Upper lobe of left lung (tissue), 6 donors: ENCODE data around the gene DNTTIP2. TPM values are rescaled to one million over a fixed set of nuclear protein-coding genes. Genes with fewer than 3 reads are reported as not detected.

Source experiments
- ATAC-seq, 2 donors: fragments of 200-7000 bp; cut with Tn5 transposase; one replicate each; pipeline ENCODE4 v1.9.1; 2022; ENCODE audit warnings: mild to moderate bottlenecking in 2 of 2, moderate library complexity in 2 of 2; ENCODE audit not compliant: low FRiP score in 2 of 2
- DNase-seq, 2 donors: peaks; one replicate each; pipeline ENCODE4 v3.0.0-alpha.2; 2019 to 2020
- H3K27ac ChIP-seq, 4 donors: fragments of 200-600 bp; sonication (generic); one replicate each; pipeline ENCODE4 v1.5.1; 2016 to 2019
- H3K27me3 ChIP-seq, 4 donors: fragments of 200-600 bp; sonication (generic); one replicate each; pipeline ENCODE4 v1.5.1; 2017 to 2019
- H3K36me3 ChIP-seq, 4 donors: fragments of 200-600 bp; sonication (generic); one replicate each; pipeline ENCODE4 v1.5.1; 2016 to 2019
- H3K4me1 ChIP-seq, 4 donors: fragments of 200-600 bp; sonication (generic); one replicate each; pipeline ENCODE4 v1.5.1; 2018 to 2019
- H3K4me3 ChIP-seq, 4 donors: fragments of 200-600 bp; sonication (generic); one replicate each; pipeline ENCODE4 v1.5.1; 2017 to 2019; ENCODE audit warnings: mild to moderate bottlenecking in 2 of 4, moderate library complexity in 1 of 4
- H3K9me3 ChIP-seq, 4 donors: fragments of 200-600 bp; sonication (generic); one replicate each; pipeline ENCODE4 v1.5.1; 2018 to 2019
- EP300 ChIP-seq, 4 donors: sonication (generic); formaldehyde crosslinking; IDR thresholded peaks; one replicate each; pipeline ENCODE4 v1.5.1; 2017; ENCODE audit warnings: antibody characterized with exemption in 4 of 4, control low read depth in 2 of 4
- POLR2A ChIP-seq, 4 donors: fragments of 450-650 bp; IDR thresholded peaks; one replicate each; pipeline ENCODE4 v1.5.1; 2016 to 2017; ENCODE audit warnings: antibody characterized with exemption in 4 of 4, mild to moderate bottlenecking in 2 of 4
- POLR2AphosphoS5 ChIP-seq, 2 donors: sonication (generic); formaldehyde crosslinking; IDR thresholded peaks; one replicate each; pipeline ENCODE4 v1.5.1; 2017; ENCODE audit warnings: antibody characterized with exemption in 2 of 2
- WGBS, 2 donors: methylation state at CpG; one replicate each; pipeline ENCODE4 v1.1.5; 2017 to 2018; 5-methylcytosine and 5-hydroxymethylcytosine counted together
- total RNA-seq, 6 donors: library from RNA; depleted of rRNA in 4 of 6; stranded (reverse); fragments of >200 nt in 4 of 6; gene quantifications; one replicate each; pipeline versions ENCODE4 v1.1.0 to v1.2.1, GENCODE V29; 2016 to 2021
- TF ChIP-seq, protein P1 (sequence below), 6 experiments: fragments of 450-650 bp in 4 of 6; fragments of 200-600 bp in 2 of 6; sonication (generic) in 2 of 6; IDR thresholded peaks; one replicate each; pipeline ENCODE4 v1.5.1; 2016 to 2019; ENCODE audit warnings: antibody characterized with exemption in 6 of 6
- donor health status: DM: no; HTN: no; CAD: no; lungs with moderate emphysema.
- donor health status: DM: no; HTN: yes; CAD: no; lungs with severe emphysema.

DNTTIP2 gene
- total RNA-seq, 6 donors from 2014 or later = 14.4 to 43.7 (median 33.2) TPM

DNA sequence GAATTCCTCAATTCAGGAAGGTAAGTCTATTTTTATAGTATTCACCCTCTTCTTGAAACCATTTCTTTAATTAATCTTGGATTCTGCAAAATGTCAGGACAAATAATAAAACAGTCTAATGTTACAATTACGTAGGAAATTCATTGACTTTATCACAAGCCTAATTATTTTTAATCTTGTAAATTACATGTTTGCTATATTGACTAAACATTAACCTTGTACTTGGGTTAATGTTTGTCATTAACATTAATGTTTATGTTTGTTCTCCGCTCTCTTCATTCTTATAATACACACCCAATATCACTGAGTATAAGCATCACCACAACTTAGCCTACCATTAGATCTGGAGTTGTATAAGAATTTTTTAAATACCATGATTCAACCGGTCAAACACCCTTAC is 27.5 kb upstream of the DNTTIP2 start:
- Histone ChIP-seq H3K27ac (no peak overlapping the region), H3K4me3 (no peak overlapping the region), H3K27me3 (no peaks in the 10 kb centered on the region), H3K36me3 (no peaks in the 10 kb centered on the region), H3K9me3 (no peaks in the 10 kb centered on the region), H3K4me1 (peaks cover 20 to 35% (median 24%) of the 10 kb centered on the region in 4 donors)
- ATAC-seq (no peak), DNase-seq (no peak)
- 93% methylated on average over 3 of the region's 3 CpGs for WGBS, 2 donors
- TF ChIP-seq, protein P1, sequence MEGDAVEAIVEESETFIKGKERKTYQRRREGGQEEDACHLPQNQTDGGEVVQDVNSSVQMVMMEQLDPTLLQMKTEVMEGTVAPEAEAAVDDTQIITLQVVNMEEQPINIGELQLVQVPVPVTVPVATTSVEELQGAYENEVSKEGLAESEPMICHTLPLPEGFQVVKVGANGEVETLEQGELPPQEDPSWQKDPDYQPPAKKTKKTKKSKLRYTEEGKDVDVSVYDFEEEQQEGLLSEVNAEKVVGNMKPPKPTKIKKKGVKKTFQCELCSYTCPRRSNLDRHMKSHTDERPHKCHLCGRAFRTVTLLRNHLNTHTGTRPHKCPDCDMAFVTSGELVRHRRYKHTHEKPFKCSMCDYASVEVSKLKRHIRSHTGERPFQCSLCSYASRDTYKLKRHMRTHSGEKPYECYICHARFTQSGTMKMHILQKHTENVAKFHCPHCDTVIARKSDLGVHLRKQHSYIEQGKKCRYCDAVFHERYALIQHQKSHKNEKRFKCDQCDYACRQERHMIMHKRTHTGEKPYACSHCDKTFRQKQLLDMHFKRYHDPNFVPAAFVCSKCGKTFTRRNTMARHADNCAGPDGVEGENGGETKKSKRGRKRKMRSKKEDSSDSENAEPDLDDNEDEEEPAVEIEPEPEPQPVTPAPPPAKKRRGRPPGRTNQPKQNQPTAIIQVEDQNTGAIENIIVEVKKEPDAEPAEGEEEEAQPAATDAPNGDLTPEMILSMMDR (IDR thresholded peaks at IDR 0.05) = no peak
- no peak for TF ChIP-seq EP300 (IDR thresholded peaks at IDR 0.05)
- no peak for TF ChIP-seq POLR2A (IDR thresholded peaks at IDR 0.05)
- TF ChIP-seq POLR2AphosphoS5 (IDR thresholded peaks at IDR 0.05) = no peak

DNA sequence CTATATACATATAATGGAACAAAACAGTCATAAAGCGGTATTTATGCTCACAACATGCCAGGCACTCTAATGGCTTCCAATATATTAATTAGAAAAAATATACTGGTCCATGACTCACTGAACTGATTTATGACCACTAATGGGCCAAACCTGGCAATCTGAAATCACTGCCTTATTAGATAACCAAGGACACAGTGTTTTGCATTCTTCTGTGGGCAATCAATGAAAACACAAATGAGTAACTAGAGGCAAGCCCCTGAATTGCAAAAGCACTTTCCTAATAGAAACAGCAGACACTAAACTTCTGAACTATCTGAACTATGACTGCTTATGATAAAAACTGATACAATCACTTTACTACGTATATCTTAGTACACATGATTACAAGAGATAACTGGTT is 26.7 kb upstream of the DNTTIP2 start:
- H3K4me1 ChIP-seq = peaks cover 20 to 35% (median 24%) of the 10 kb centered on the region in 4 donors
- H3K27ac ChIP-seq = no peak overlapping the region
- DNase-seq = no peak
- H3K27me3 ChIP-seq = no peaks in the 10 kb centered on the region
- peaks cover 0 to 3% (median under 1%) of the 10 kb centered on the region in 4 donors for H3K36me3 ChIP-seq
- WGBS, 2 donors = 88 to 93% methylated on average over 2 of the region's 2 CpGs
- H3K9me3 ChIP-seq = no peaks in the 10 kb centered on the region
- TF ChIP-seq, protein P1 (IDR thresholded peaks at IDR 0.05) = no peak
- TF ChIP-seq EP300 (IDR thresholded peaks at IDR 0.05) = no peak
- TF ChIP-seq POLR2A (IDR thresholded peaks at IDR 0.05) = no peak
- no peak for TF ChIP-seq POLR2AphosphoS5 (IDR thresholded peaks at IDR 0.05)
- ATAC-seq = no peak
- no peak overlapping the region for H3K4me3 ChIP-seq

DNA sequence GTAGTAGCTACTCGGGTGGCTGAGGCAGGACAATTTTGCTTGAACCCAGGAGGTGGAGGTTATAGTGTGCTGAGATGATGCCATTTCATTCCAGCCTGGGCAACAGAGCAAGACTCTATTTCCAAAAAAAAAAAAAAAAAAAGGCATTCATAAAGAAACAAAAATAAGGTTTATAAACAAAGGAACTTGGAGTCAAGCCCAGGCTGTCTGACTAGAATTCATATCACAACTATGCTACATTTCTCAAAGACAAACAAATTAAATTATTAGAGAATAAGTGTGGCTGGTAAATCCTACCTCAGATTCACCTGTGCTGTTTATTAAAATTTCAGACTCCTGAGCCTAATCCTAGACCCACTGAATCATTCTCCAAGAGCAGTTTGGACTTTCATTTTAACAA is 26.0 kb upstream of the DNTTIP2 start:
- no peak overlapping the region for H3K4me3 ChIP-seq
- 100% methylated on average over 1 of the region's 1 CpG for WGBS, 2 donors
- H3K27ac ChIP-seq = peak overlapping the region in 1 of 4 donors; percentile 3
- DNase-seq (no peak), ATAC-seq (no peak)
- peaks cover 0 to 10% (median 4%) of the 10 kb centered on the region in 4 donors for H3K36me3 ChIP-seq
- TF ChIP-seq EP300 (IDR thresholded peaks at IDR 0.05) (no peak), POLR2AphosphoS5 (IDR thresholded peaks at IDR 0.05) (no peak), POLR2A (IDR thresholded peaks at IDR 0.05) (no peak)
- TF ChIP-seq, protein P1 (IDR thresholded peaks at IDR 0.05) = no peak
- peaks cover 20 to 35% (median 24%) of the 10 kb centered on the region in 4 donors for H3K4me1 ChIP-seq
- no peaks in the 10 kb centered on the region for H3K9me3 ChIP-seq
- H3K27me3 ChIP-seq = no peaks in the 10 kb centered on the region

DNA sequence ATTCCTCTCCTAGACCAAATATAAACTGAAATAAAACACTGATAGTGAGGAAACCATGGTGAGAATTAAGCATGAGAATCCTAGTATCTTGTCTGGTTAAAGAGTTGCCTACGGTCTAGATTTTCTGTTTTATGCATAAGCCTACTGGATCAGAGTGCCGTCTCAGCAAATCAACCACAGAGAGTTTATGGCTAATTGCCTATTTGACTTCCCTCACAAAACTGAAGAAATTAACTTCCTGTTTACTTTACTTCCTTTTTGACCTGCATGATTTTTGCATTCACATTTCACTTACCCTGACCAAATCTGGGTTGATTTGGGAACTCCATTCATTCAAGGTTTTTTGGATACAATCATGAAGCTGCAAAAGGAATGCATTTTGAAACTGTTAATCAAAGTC is 25.2 kb upstream of the DNTTIP2 start:
- peaks cover 20 to 35% (median 24%) of the 10 kb centered on the region in 4 donors for H3K4me1 ChIP-seq
- H3K27ac ChIP-seq = peak overlapping the region in 2 of 4 donors; percentile 3 to 64
- H3K4me3 ChIP-seq = no peak overlapping the region
- DNase-seq (no peak), ATAC-seq (peak in 1 of 2 donors; percentile 46)
- WGBS, 2 donors = 31 to 38% methylated on average over 2 of the region's 2 CpGs
- H3K9me3 ChIP-seq = no peaks in the 10 kb centered on the region
- peaks cover 0 to 12% (median 6%) of the 10 kb centered on the region in 4 donors for H3K36me3 ChIP-seq
- no peak for TF ChIP-seq EP300 (IDR thresholded peaks at IDR 0.05)
- TF ChIP-seq POLR2A (IDR thresholded peaks at IDR 0.05) = no peak
- TF ChIP-seq POLR2AphosphoS5 (IDR thresholded peaks at IDR 0.05) = no peak
- TF ChIP-seq, protein P1 (IDR thresholded peaks at IDR 0.05) = no peak
- no peaks in the 10 kb centered on the region for H3K27me3 ChIP-seq
